HL-60 (cell line): Measurements from ENCODE around the gene PDIA4.

Source experiments
- GABPA ChIP-seq: IDR thresholded peaks from 2 replicates; pipeline ENCODE4 v1.6.1; 2012; ENCODE audit warnings: low read depth
- POLR2AphosphoS5 ChIP-seq: IDR thresholded peaks from 2 replicates; pipeline ENCODE4 v1.6.1; 2012; ENCODE audit warnings: low read depth
- SPI1 ChIP-seq: IDR thresholded peaks from 2 replicates; pipeline ENCODE4 v1.6.1; 2012; ENCODE audit warnings: low read depth, mild to moderate bottlenecking, borderline replicate concordance
- TF ChIP-seq, protein P1 (sequence below): IDR thresholded peaks from one replicate; pipeline ENCODE4 v1.5.1; 2011; ENCODE audit warnings: low read length, control low read depth, inconsistent platforms; ENCODE audit not compliant: insufficient read depth
- TF ChIP-seq, protein P2 (sequence below): IDR thresholded peaks from 2 replicates; pipeline ENCODE4 v1.6.1; 2012; ENCODE audit warnings: low read depth; ENCODE audit not compliant: insufficient replicate concordance

DNA sequence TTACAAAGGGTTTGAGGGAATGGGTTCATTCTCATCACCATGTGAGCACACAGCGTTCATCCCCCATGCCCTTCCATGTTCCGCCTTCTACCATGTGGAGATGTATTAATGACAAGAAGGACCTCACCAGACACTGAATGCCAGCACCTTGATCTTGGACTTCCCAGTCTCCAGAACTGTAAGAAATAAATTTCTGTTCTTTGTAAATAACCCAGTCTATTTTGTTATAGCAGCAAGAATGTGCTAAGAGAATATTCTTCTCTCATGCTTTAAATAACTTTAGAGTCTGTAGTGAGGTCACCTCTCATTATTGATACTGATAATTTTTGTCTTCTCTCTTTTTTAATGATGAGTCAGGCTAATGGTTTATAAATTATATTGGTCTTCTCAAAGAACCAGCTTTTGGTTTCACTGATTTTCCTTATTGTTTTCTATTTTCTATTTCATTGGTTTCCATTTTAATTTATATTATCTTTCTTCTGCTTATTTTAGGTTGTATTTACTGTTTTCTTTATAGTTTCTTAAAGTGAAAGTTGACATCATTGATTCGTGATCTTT, 3.1 kb upstream of the PDIA4 start:
- TF ChIP-seq, protein P1, sequence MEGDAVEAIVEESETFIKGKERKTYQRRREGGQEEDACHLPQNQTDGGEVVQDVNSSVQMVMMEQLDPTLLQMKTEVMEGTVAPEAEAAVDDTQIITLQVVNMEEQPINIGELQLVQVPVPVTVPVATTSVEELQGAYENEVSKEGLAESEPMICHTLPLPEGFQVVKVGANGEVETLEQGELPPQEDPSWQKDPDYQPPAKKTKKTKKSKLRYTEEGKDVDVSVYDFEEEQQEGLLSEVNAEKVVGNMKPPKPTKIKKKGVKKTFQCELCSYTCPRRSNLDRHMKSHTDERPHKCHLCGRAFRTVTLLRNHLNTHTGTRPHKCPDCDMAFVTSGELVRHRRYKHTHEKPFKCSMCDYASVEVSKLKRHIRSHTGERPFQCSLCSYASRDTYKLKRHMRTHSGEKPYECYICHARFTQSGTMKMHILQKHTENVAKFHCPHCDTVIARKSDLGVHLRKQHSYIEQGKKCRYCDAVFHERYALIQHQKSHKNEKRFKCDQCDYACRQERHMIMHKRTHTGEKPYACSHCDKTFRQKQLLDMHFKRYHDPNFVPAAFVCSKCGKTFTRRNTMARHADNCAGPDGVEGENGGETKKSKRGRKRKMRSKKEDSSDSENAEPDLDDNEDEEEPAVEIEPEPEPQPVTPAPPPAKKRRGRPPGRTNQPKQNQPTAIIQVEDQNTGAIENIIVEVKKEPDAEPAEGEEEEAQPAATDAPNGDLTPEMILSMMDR = no peak
- TF ChIP-seq SPI1 = no peak
- no peak for TF ChIP-seq POLR2AphosphoS5
- TF ChIP-seq GABPA = no peak
- TF ChIP-seq, protein P2, sequence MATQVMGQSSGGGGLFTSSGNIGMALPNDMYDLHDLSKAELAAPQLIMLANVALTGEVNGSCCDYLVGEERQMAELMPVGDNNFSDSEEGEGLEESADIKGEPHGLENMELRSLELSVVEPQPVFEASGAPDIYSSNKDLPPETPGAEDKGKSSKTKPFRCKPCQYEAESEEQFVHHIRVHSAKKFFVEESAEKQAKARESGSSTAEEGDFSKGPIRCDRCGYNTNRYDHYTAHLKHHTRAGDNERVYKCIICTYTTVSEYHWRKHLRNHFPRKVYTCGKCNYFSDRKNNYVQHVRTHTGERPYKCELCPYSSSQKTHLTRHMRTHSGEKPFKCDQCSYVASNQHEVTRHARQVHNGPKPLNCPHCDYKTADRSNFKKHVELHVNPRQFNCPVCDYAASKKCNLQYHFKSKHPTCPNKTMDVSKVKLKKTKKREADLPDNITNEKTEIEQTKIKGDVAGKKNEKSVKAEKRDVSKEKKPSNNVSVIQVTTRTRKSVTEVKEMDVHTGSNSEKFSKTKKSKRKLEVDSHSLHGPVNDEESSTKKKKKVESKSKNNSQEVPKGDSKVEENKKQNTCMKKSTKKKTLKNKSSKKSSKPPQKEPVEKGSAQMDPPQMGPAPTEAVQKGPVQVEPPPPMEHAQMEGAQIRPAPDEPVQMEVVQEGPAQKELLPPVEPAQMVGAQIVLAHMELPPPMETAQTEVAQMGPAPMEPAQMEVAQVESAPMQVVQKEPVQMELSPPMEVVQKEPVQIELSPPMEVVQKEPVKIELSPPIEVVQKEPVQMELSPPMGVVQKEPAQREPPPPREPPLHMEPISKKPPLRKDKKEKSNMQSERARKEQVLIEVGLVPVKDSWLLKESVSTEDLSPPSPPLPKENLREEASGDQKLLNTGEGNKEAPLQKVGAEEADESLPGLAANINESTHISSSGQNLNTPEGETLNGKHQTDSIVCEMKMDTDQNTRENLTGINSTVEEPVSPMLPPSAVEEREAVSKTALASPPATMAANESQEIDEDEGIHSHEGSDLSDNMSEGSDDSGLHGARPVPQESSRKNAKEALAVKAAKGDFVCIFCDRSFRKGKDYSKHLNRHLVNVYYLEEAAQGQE = no peak
